GM18870 (cell line): Measurements from ENCODE around the gene SEMA3B.
"Not testable (repeated sequence)": the region's sequence is repeated elsewhere in the genome, so short reads cannot be mapped to it uniquely, and the experiment has no call there.

ENCODE experiments used
- ATAC-seq: cut with Tn5 transposase; IDR thresholded peaks from one replicate; pipeline ENCODE4 v1.9.1; 2021; ENCODE audit warnings: moderate library complexity; ENCODE audit not compliant: unreplicated experiment

The SEMA3B gene

GRCh38 chr3:50237754-50238548 lies 31.0 kb upstream of the SEMA3B start:
- no peak for ATAC-seq

DNA sequence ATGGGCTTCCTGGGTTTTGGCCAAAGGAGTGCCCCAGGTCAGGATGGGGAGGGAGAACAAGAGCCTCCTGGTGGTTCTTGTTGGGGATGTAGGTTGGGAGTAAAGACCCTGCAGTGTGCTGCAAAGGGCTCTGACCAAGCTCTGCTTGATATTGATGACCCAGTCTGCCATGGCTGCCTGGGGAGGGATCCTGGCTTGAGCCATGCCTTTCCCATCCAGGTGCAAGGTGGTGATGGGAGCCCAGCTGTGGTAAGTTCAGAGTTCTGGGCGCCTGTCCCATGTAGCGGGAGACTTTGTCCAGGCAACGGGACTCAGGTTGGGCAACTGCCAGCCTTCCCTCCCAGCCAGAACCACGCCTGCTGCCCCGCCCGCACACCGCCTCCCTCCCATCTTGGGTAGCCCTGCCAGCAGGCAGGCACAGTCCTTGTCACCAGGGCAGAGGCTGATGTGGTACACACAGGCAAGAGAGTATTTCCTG lies 30.4 kb upstream of the SEMA3B start:
- no peak for ATAC-seq

DNA sequence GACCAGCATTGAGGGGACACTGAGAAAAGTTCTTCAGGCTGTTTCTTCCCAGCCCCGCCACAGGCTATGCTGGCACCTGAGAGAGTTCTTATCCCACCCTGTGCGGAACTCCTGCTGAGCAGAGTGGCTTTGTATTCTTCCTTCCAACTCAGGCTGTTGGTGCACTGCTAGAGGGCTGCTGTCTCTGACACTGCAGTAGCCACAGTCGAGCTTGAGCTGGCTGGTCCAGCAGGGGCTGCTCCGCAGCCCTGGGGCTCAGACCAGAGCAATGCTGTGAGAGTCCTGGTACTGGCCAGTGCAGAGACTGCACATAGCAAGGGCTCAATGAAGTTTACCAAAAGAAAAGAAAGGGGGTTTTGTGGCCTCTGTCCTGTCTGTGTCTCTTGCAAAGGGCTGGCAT lies 29.3 kb upstream of the SEMA3B start:
- no peak for ATAC-seq

DNA sequence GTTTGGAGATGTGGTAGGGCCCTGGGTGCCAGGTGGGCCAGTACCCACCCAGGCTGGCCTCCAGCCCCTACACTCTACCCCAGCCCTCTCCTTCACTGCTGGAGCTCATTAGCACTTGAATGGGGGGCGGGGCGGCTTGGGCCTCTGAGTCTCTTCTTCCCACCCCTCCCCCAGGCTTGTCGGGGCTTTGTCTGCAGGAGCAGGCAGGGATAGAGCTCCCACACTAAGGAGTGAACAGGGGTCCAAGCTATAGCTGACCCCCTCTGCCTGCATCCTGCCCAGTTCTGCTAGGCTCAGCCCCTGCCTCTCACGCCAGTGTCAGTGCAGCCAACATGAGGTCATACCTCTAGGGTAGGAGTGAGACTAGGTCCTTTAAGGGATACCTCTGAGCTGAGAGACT lies 27.8 kb upstream of the SEMA3B start:
- no peak for ATAC-seq

GRCh38 chr3:50241713-50242380 lies 27.1 kb upstream of the SEMA3B start:
- no peak for ATAC-seq

DNA sequence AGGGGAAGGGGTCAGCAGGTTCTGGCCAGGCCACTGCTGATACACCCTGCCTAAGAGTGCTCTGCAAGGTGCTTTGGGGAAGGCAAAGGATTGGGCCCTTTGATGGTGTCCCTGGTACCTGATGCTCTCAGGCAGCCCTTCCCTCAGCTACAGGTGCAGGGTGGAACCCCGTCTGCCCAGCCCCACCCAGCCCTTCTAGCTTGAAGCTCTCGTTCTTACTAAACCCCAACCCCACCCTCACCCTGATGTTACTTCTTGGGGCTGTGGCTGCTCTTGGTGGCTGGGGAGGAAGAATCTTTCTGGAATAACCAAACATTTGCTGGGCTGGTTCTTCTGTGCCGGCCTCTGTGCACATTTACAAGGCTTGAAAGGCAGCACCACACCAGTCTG lies 26.6 kb upstream of the SEMA3B start:
- ATAC-seq, result no peak

DNA sequence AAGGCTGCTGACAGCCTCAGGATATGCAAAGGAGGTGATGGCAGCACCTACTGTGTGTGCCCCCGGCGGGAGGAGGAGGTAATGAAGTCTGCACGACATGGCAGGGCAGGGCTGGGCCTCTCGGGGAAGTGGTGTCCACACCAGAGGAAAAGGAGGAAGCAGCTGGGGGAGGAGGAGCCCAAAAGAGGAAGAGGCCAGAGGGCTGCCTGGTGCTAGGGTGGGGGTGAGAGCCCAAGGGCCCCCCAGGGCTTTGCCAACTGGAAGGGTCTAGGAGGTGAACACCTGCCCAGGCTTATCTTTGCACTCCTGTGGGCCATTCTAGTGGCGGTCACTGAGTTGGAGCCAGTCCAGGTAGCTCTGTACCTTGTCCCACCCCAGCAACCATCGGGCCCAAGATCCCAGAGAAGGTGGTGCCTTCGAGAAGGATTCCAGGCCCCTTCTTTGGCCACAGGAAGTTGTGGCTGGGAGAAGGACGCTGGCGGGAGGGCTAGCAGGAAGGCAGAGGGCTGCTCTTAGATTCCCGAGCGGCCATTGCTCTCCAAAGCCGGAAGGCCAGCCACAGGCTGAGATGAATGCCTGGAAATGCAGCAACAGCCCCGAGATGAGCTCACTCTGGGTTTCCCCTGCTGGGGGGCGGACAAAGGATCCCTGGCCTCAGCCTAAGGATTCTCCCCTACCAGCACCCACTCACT lies 25.9 kb upstream of the SEMA3B start:
- no peak for ATAC-seq

GRCh38 chr3:50243543-50243895 lies 25.4 kb upstream of the SEMA3B start:
- no peak for ATAC-seq

GRCh38 chr3:50244813-50245212 lies 24.1 kb upstream of the SEMA3B start:
- ATAC-seq, result not testable (repeated sequence)

- no peak for ATAC-seq
These were observed 23.6 kb upstream of the SEMA3B start for GRCh38 chr3:50245251-50245745.

GRCh38 chr3:50245831-50246516 lies 23.0 kb upstream of the SEMA3B start:
- no peak for ATAC-seq

- ATAC-seq, result no peak
These were observed 22.4 kb upstream of the SEMA3B start for GRCh38 chr3:50246517-50246954.

DNA sequence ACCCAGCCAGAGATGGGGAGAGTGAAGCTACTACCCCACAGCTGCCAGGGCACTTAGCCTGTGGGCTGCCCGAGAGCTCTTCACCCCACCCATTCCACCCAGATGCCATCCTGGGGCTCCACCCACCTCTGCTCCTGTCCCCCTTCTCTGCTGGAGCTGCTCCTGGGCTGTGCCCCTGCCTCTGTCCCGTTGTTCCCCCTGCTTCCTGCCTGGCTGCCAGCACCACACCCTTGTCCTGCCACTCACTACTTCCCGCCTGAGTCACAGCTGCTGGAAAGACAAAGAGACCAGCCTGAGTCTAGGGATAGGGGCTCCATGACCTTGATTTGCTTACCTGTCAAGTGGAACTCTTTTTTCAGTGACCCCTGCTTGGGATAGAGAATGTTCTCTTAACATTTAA lies 20.6 kb upstream of the SEMA3B start:
- no peak for ATAC-seq

- no peak for ATAC-seq
These were observed 19.5 kb upstream of the SEMA3B start for GRCh38 chr3:50249457-50249856.

DNA sequence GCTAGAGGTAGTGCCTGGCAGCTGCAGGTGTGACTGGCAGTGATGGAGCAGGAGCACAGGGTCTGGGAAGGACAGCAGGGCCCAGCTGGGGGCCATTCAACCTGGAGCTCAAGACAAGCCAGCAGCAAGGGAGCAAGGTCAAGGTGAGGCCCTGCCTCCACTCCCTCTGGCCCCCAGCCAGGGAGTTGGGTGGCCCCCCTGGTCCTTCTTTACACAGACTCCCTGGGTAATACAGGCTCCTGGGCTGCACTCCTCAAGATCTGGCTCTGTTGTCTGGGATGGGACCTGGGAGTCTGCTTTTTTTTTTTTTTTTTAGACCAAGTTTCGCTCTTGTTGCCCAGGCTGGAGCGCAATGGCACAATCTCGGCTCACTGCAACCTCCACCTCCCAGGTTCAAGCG lies 18.4 kb upstream of the SEMA3B start:
- no peak for ATAC-seq

DNA sequence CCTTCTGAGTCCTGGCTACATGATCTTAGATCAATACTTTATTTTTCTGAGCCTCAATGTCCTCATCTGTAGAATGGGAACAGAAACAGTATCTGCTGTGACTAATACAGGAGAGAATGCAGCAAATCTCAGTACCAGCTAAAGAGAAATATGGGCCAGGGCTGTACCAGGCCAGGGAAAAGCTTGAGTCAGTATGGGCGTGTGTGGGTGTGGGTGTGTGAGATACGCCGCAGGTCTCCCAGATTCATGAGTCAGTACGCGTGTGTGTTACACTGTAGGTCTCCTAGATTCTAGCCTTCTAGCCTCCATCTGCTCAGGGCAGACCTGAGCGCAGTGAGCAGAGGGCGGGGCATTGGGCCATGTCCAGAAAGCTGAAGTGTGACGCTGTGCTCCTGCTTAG lies 17.7 kb upstream of the SEMA3B start:
- no peak for ATAC-seq

GRCh38 chr3:50254577-50255250 lies 14.2 kb upstream of the SEMA3B start:
- ATAC-seq, result no peak

- ATAC-seq, result no peak
These were observed 13.7 kb upstream of the SEMA3B start for GRCh38 chr3:50255251-50255615.

DNA sequence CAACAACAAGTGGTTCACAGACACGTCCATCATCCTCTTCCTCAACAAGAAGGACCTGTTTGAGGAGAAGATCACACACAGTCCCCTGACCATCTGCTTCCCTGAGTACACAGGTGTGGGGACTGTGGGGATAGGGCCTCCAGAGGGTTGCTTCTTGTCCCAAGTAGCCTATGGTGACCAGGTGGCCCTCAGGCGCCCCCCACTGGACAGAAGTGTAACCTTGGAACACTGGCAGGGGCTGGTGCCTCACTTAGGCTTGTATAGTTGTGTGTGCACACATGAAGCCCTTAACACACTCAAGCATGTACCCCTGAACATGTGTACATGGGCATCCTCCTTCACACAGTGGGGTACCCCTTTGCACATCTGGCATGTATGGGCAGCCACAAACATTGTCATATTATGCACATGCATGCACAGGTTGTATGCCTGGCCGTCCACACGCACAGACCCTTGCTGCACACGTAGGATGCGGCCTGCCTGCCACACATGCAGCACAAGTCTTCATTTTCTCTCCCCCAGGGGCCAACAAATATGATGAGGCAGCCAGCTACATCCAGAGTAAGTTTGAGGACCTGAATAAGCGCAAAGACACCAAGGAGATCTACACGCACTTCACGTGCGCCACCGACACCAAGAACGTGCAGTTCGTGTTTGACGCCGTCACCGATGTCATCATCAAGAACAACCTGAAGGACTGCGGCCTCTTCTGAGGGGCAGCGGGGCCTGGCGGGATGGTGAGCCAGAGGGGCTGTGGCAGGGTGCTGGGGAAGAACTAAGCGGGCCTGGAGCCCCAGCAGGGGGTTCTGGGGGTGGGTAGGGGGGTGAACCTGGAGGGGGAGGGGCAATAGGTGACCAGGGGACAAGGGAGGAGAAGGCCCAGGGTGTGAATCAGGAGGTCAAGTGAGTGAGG lies 11.7 kb upstream of the SEMA3B start:
- ATAC-seq, result no peak
